IMR-90 (cell line): ENCODE data around the gene ALKBH5. TPM values are rescaled to one million over a fixed set of nuclear protein-coding genes. Genes with fewer than 3 reads are reported as not detected.

Experiments
- ATAC-seq: fragments of 200-7000 bp; cut with Tn5 transposase; 2 replicates; pipeline ENCODE4 v1.9.1; 2020; ENCODE audit warnings: low read depth, mild to moderate bottlenecking, moderate library complexity
- Bru-seq: library from RNA; stranded (reverse); fragments of 400-500 nt; gene quantifications from one replicate; lab custom pipeline; 2021; lab: Mats Ljungman, UMichigan
- BruChase-seq, 2 experiments: library from RNA; stranded (reverse); fragments of 400-500 nt; gene quantifications; one replicate each; lab custom pipeline; 2021; lab: Mats Ljungman, UMichigan
- BruUV-seq: library from RNA; stranded (reverse); fragments of 400-500 nt; replicated peaks from 2 replicates; lab custom pipeline; 2021; lab: Mats Ljungman, UMichigan
- CTCF ChIA-PET: fragments of 300-600 bp; formaldehyde crosslinking; extraction: SDS; loops from one replicate; lab custom pipeline; 2021; ENCODE audit warnings: antibody characterized with exemption; lab: Yijun Ruan, JAX
- POLR2A ChIA-PET: fragments of 300-600 bp; sonication (Branson Sonifier 250); formaldehyde crosslinking; loops from one replicate; lab custom pipeline; 2022; ENCODE audit warnings: antibody characterized with exemption; ENCODE audit not compliant: unreplicated experiment; lab: Charles Lee
- DNase-seq: peaks from one replicate; pipeline ENCODE4 v3.0.0; 2013
- H2AFZ ChIP-seq: replicated peaks from 2 replicates; pipeline ENCODE3; 2013; ENCODE audit warnings: low read length, mild to moderate bottlenecking; ENCODE audit not compliant: poor library complexity
- H2AK5ac ChIP-seq: 2 replicates; pipeline ENCODE4 v1.6.1; 2013; ENCODE audit warnings: low read depth, low read length, inconsistent platforms
- H2AK9ac ChIP-seq: replicated peaks from 2 replicates; pipeline ENCODE3; 2013; ENCODE audit warnings: mild to moderate bottlenecking, low read depth, low read length, moderate library complexity; ENCODE audit not compliant: poor library complexity
- H2BK120ac ChIP-seq: 2 replicates; pipeline ENCODE4 v1.6.1; 2013; ENCODE audit warnings: low read depth, low read length, inconsistent platforms
- H2BK15ac ChIP-seq: 3 replicates; pipeline ENCODE4 v1.6.1; 2013; ENCODE audit warnings: low read depth, low read length, inconsistent platforms
- H2BK20ac ChIP-seq: 2 replicates; pipeline ENCODE4 v1.6.1; 2013; ENCODE audit warnings: low read depth, mild to moderate bottlenecking, inconsistent platforms, low read length, moderate library complexity
- H2BK5ac ChIP-seq: 2 replicates; pipeline ENCODE4 v1.6.1; 2013; ENCODE audit warnings: mild to moderate bottlenecking, low read depth, low read length, inconsistent platforms; ENCODE audit not compliant: poor library complexity, severe bottlenecking
- H3K14ac ChIP-seq: replicated peaks from 2 replicates; pipeline ENCODE4 v1.6.1; 2013; ENCODE audit warnings: low read depth, low read length, inconsistent platforms
- H3K18ac ChIP-seq: 2 replicates; pipeline ENCODE4 v1.6.1; 2013; ENCODE audit warnings: low read depth, low read length, control low read depth
- H3K23ac ChIP-seq: 2 replicates; pipeline ENCODE4 v1.6.1; 2013; ENCODE audit warnings: low read depth, low read length, inconsistent platforms
- H3K27ac ChIP-seq: 2 replicates; pipeline ENCODE4 v1.5.1; 2013; ENCODE audit warnings: mild to moderate bottlenecking, control low read depth, low read length; ENCODE audit not compliant: insufficient read depth
- H3K27me3 ChIP-seq: 2 replicates; pipeline ENCODE4 v1.6.1; 2013; ENCODE audit warnings: low read length; ENCODE audit not compliant: control insufficient read depth, insufficient read depth
- H3K36me3 ChIP-seq: 2 replicates; pipeline ENCODE4 v1.6.1; 2013; ENCODE audit warnings: low read length, mixed read lengths; ENCODE audit not compliant: control insufficient read depth, insufficient read depth
- H3K4ac ChIP-seq: 2 replicates; pipeline ENCODE4 v1.6.1; 2013; ENCODE audit warnings: low read depth, low read length, inconsistent platforms
- H3K4me1 ChIP-seq: 2 replicates; pipeline ENCODE4 v1.6.1; 2013; ENCODE audit warnings: low read length, mixed read lengths; ENCODE audit not compliant: control insufficient read depth, insufficient read depth
- H3K4me2 ChIP-seq: 2 replicates; pipeline ENCODE4 v1.6.1; 2013; ENCODE audit warnings: low read depth, mild to moderate bottlenecking, control low read depth, low read length, moderate library complexity
- H3K4me3 ChIP-seq: 2 replicates; pipeline ENCODE4 v1.5.1; 2013; ENCODE audit warnings: low read depth, mild to moderate bottlenecking, control low read depth, low read length, moderate library complexity; ENCODE audit not compliant: insufficient read depth
- H3K56ac ChIP-seq: 2 replicates; pipeline ENCODE4 v1.6.1; 2013; ENCODE audit warnings: low read length, inconsistent platforms; ENCODE audit not compliant: insufficient read depth; ENCODE audit errors: extremely low read depth
- H3K79me1 ChIP-seq, 2 experiments: 2 replicates each; pipeline ENCODE4 v1.6.1; 2013; ENCODE audit warnings: low read length in 2 of 2, inconsistent platforms in 1 of 2, low read depth in 1 of 2
- H3K9ac ChIP-seq: 2 replicates; pipeline ENCODE4 v1.6.1; 2013; ENCODE audit warnings: low read depth, low read length, control low read depth
- H3K9me1 ChIP-seq: 2 replicates; pipeline ENCODE4 v1.6.1; 2013; ENCODE audit warnings: low read length, inconsistent platforms; ENCODE audit not compliant: insufficient read depth
- H3K9me3 ChIP-seq: 2 replicates; pipeline ENCODE4 v1.6.1; 2013; ENCODE audit warnings: low read length; ENCODE audit not compliant: control insufficient read depth, insufficient read depth
- H4K20me1 ChIP-seq: 2 replicates; pipeline ENCODE4 v1.6.1; 2013; ENCODE audit warnings: low read length, inconsistent platforms; ENCODE audit not compliant: insufficient read depth
- H4K5ac ChIP-seq: 2 replicates; pipeline ENCODE4 v1.6.1; 2013; ENCODE audit warnings: mild to moderate bottlenecking, low read depth, low read length, control low read depth
- H4K8ac ChIP-seq, 2 experiments: 2 replicates each; pipeline ENCODE4 v1.6.1; 2013; ENCODE audit warnings: low read depth in 2 of 2, low read length in 2 of 2, control low read depth in 1 of 2, inconsistent platforms in 1 of 2
- H4K91ac ChIP-seq: 2 replicates; pipeline ENCODE4 v1.6.1; 2013; ENCODE audit warnings: low read depth, low read length, inconsistent platforms; ENCODE audit not compliant: insufficient read depth
- BHLHE40 ChIP-seq: fragments of 150-350 bp; IDR thresholded peaks from 2 replicates; pipeline ENCODE4 v1.6.1; 2016; ENCODE audit warnings: mild to moderate bottlenecking, low read depth, low read length
- CTCF ChIP-seq: conservative IDR thresholded peaks from 2 replicates; pipeline ENCODE4 v1.5.1; 2012; ENCODE audit warnings: mild to moderate bottlenecking, low read depth, low read length, improper control_type of control experiment
- FOS ChIP-seq: fragments of 150-350 bp; IDR thresholded peaks from 2 replicates; pipeline ENCODE4 v1.6.1; 2016; ENCODE audit warnings: low read depth, low read length
- MAFK ChIP-seq: IDR thresholded peaks from 2 replicates; pipeline ENCODE4 v1.6.1; 2012; ENCODE audit warnings: low read depth, low read length, improper control_type of control experiment
- POLR2A ChIP-seq: IDR thresholded peaks from 2 replicates; pipeline ENCODE4 v1.6.1; 2012; ENCODE audit warnings: mild to moderate bottlenecking, low read depth, low read length
- RAD21 ChIP-seq: IDR thresholded peaks from 2 replicates; pipeline ENCODE4 v1.6.1; 2012; ENCODE audit warnings: low read length, improper control_type of control experiment
- RCOR1 ChIP-seq: IDR thresholded peaks from 2 replicates; pipeline ENCODE4 v1.6.1; 2012; ENCODE audit warnings: mild to moderate bottlenecking, low read length, improper control_type of control experiment; ENCODE audit not compliant: insufficient replicate concordance
- USF2 ChIP-seq: fragments of 150-350 bp; IDR thresholded peaks from 2 replicates; pipeline ENCODE4 v1.6.1; 2017; ENCODE audit warnings: mild to moderate bottlenecking, antibody characterized with exemption, low read length, low read depth
- WGBS, 2 experiments: methylation state at CpG; one replicate each; pipeline versions ENCODE4 v1.1.5 to v1.1.7; 2013; ENCODE audit warnings: missing lambda C conversion rate in 2 of 2; ENCODE audit not compliant: insufficient read length in 1 of 2; ENCODE audit errors: extremely low coverage in 2 of 2; 5-methylcytosine and 5-hydroxymethylcytosine counted together
- dilution Hi-C: fragments of 300-500 bp; cut with HindIII; formaldehyde crosslinking; loops from one replicate; pipeline ENCODE4 v1.14.3; 2018; ENCODE audit warnings: low sequenced_read_pairs; ENCODE audit not compliant: unreplicated experiment
- in situ Hi-C: fragments of 300-500 bp; cut with MboI; formaldehyde crosslinking; loops from 3 replicates; pipeline ENCODE4 v1.14.3; 2019; ENCODE audit warnings: low sequenced_read_pairs, inconsistent platforms, mixed read lengths
- intact Hi-C: fragments of 100-400 bp; cut with micrococcal nuclease; formaldehyde crosslinking; loops from 2 replicates; pipeline ENCODE4 v1.10.0; 2022
- long read RNA-seq: library from polyadenylated mRNA; unstranded; transcript quantifications from one replicate; pipeline ENCODE4 v2.0.0, GENCODE V29; 2021; ENCODE audit not compliant: unreplicated experiment
- polyA plus RNA-seq, 3 experiments: library from polyadenylated mRNA; depleted of rRNA; stranded (reverse); fragments of >200 nt; gene quantifications; 2 replicates each; pipeline ENCODE4 v1.2.3, GENCODE V29; 2012; ENCODE audit warnings: low replicate concordance in 1 of 3
- total RNA-seq: library from RNA; depleted of rRNA; stranded (reverse); fragments of >200 nt; gene quantifications from 2 replicates; pipeline ENCODE4 v1.2.3, GENCODE V29; 2012; rRNA removed

ALKBH5 gene
- total RNA-seq, result 79.6 and 86.1 TPM in 2 replicates
- 54.6 and 57.6 TPM in 2 replicates for polyA plus RNA-seq (2012; rRNA removed)
- 48.0 and 70.0 TPM in 2 replicates for polyA plus RNA-seq (2012; cell fraction: cytosol; rRNA removed)
- polyA plus RNA-seq (2012; cell fraction: nucleus; rRNA removed; ENCODE audit: low replicate concordance), result 28.3 and 30.6 TPM in 2 replicates
- Bru-seq, nascent RNA, result percentile 77 among the genes with signal in this experiment
- BruChase-seq, experiment 1, labeled RNA remaining after a 6-hour chase, result percentile 87 among the genes with signal in this experiment
- BruChase-seq, experiment 2, labeled RNA remaining after a 2-hour chase, result percentile 81 among the genes with signal in this experiment
- long read RNA-seq, transcript ALKBH5-201 (4 exons, 2,748 nt), result major isoform, 261 of 324 reads
- long read RNA-seq, partial matches to known transcripts, result 53 of 324 reads
- long read RNA-seq, other reads (novel, unspliced or antisense), result 9 of 324 reads

DNA sequence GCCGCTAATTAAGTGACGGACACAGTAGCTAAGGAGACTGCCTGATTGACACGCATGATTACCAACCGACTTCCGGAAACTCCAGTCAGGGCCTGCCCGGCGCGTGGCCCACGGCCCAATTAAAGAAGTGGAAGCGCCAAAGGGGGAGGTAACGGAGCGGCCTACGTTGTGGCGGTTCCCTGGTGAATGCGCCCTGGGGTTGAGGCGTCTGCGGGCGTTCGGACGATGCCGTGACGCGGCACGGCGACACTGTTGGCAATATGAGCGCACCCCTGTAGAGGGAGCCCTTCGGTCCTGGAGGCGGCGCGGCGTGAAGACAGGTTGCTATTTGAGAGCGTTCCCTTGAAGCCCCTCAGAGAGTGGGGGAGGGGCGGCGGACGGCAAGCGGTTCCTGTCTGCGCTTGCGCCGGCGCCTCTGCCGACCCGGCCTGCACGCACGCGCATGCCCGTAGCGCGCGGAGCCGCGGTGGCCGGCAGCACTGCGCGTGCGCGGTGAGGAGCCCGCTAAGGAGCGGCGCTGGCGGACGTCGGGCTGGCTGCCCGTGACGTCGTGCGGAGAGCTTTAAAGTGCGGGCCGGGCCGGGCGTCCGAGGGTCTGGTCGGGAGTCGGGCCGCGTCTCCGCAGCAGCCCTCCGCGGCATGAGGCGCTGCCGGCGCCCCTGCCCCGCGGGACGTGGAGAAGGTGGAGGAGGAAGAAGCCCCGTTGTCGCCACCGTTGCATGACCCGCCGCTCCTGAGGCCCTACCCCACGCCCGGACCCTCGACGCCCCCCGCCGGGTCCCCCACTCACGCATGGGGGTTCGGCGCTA lies at the start of gene ALKBH5:
Gene ALKBH5, plus strand, starts transcription at position 495 of the 809 bp plus-strand sequence. CDS start 416 bp downstream, outside the sequence.
- Histone ChIP-seq H2BK20ac (no peak within 1 kb of the TSS; the same call in 1 of the 2 replicates), H3K4me3 (peak within 1 kb of the TSS; percentile 52), H3K36me3 (peaks cover 15% of the 10 kb centered on the region), H3K9me1 (peaks cover 32% of the 10 kb centered on the region), H3K9ac (peak within 1 kb of the TSS; percentile 92), H2AK5ac (peak within 1 kb of the TSS; percentile 97), H3K79me1 (peaks cover 7 to 48% of the 10 kb centered on the region in 2 experiments; a peak in 3 of 4 replicates), H3K4me1 (peaks cover 30% of the 10 kb centered on the region), H4K20me1 (peaks cover 45% of the 10 kb centered on the region), H3K27me3 (no peaks in the 10 kb centered on the region), H4K5ac (peak within 1 kb of the TSS; percentile 99), H3K14ac (peak within 1 kb of the TSS; percentile 99), H2BK15ac (peak within 1 kb of the TSS; percentile 97; the same call in 2 of the 3 replicates), H4K8ac (peak within 1 kb of the TSS; percentile 99), H3K56ac (peak within 1 kb of the TSS; percentile 98), H3K27ac (peak within 1 kb of the TSS; percentile 95), H3K18ac (peak within 1 kb of the TSS; percentile 88), H3K9me3 (no peaks in the 10 kb centered on the region), H2AFZ (peak within 1 kb of the TSS; percentile 97), H3K4ac (peak within 1 kb of the TSS; percentile 98), H3K4me2 (peak within 1 kb of the TSS; percentile 89), H2BK5ac (peak within 1 kb of the TSS; percentile 93), H2BK120ac (peak within 1 kb of the TSS; percentile 87), H2AK9ac (peak within 1 kb of the TSS; percentile 94), H4K91ac (peak within 1 kb of the TSS; percentile 97), H3K23ac (peak within 1 kb of the TSS; percentile 89)
- DNase-seq, result peak; percentile 100
- no TSS peak for BruUV-seq
- WGBS, 2 experiments, result 0% methylated on average over 27 of the region's 98 CpGs; no CpG with 5 or more reads in 1 of the 2 experiments
- dilution Hi-C loops (no loop called here), intact Hi-C loops (loop anchor here (2.0 to 5.0 kb wide), 2 partner anchors 43 to 86 kb away; no protein-coding TSS in a partner anchor), in situ Hi-C loops (no loop called here)
- ChIA-PET CTCF (interaction anchor here (1.8 kb wide), 1 partner anchor 9 kb away, joined by 4 read pairs; no protein-coding TSS in a partner anchor), POLR2A (interaction anchor here (1.1 kb wide), 2 partner anchors 10 to 40 kb away, joined by 3 read pairs; no protein-coding TSS in a partner anchor)
- ATAC-seq, result peak; percentile 84
- TF ChIP-seq CTCF (peak; percentile 51), USF2 (peak; percentile 83), MAFK (no peak), RCOR1 (peak; percentile 82), RAD21 (peak; percentile 11; the same call in 1 of the 2 replicates), FOS (no peak), POLR2A (peak; percentile 92), BHLHE40 (no peak)
